GM04504 (cell line): ENCODE measurements around the gene PLEKHG4B.
"Not testable (repeated sequence)": the region's sequence is repeated elsewhere in the genome, so short reads cannot be mapped to it uniquely, and the experiment has no call there.

ENCODE experiments used
- DNase-seq: peaks from one replicate; pipeline ENCODE4 v3.0.0-alpha.2; 2012; ENCODE audit warnings: low read depth

Gene PLEKHG4B

DNA sequence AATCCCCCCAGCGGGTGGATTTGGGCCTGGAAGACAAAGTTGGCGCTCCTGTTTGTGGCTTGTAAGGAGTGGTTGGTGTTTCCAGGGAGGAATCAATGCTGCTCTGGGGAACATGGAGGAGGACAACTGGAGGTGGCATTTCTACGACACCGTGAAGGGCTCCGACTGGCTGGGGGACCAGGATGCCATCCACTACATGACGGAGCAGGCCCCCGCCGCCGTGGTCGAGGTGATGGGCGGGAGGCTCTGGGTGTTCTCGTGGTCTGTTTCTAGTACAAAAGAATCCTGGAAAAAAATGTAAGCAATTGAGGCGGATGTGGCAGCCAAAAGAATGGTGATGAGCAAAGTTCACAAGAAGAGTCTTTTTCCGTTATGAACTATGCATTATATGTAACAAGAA is 133.4 kb downstream of the PLEKHG4B start:
- no peak for DNase-seq

GRCh38 chr5:227375-227774 is 135.4 kb downstream of the PLEKHG4B start:
- DNase-seq, result not testable (repeated sequence)

DNA sequence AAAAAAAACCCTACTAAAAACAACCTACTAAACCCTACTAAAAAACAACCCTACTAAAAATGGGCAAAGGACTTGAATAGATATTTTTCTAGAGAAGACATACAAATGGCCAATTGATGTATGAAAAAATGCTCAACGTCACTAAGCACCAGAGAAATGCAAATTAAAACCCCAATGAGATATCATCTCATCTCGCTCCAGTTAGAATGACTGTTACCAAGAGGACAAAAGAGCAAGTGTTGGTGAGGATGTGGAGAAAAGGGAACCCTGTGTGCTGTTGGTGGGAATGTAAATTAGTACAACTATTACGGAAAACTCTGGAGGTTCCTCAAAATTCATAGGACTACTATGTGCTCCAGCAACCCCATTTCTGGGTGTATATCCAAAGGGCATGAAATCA is 136.9 kb downstream of the PLEKHG4B start:
- no peak for DNase-seq

DNA sequence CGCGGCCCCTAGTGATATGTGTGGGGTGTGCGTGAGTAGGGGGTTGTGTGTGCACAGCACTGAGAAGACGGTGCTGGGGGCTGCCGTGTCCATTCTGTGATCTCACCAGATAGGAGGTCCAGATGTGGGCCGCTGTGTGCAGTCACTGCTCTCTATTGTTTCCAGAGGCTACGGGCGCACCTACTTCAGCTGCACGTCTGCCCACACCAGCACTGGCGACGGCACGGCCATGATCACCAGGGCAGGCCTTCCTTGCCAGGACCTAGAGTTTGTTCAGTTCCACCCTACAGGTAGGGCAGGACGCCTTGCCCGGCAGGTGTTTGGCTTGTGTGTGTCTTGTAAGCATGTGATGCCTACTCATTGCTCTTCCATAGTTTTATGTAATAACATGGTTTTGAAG is 138.7 kb downstream of the PLEKHG4B start:
- no peak for DNase-seq

DNA sequence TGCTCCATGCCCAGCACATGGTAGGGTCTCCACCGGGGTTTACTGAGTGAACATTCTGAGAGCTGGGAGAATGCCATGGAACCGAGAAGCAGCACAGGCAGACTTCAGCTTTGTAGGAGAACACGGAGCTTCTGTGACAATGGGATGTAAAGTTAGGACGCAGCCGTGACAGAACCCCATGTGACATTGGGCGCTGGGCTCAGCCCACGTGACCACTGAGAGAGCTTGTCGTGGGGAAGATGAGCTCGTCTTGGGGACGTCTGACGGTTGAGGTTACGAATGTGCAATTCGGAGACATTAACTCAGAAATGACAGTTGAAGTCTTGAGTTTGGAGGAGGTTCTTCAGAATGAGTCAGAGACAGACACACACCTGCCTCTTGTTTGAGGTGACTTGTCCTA is 139.7 kb downstream of the PLEKHG4B start:
- no peak for DNase-seq

- DNase-seq, result not testable (repeated sequence)
Measured at GRCh38 chr5:233426-233825, 141.5 kb downstream of the PLEKHG4B start.

GRCh38 chr5:234450-234849 is 142.5 kb downstream of the PLEKHG4B start:
- DNase-seq, result no peak

- DNase-seq, result not testable (repeated sequence)
Measured at GRCh38 chr5:235527-235926, 143.6 kb downstream of the PLEKHG4B start.

- DNase-seq, result not testable (repeated sequence)
Measured at GRCh38 chr5:237931-238330, 146.0 kb downstream of the PLEKHG4B start.
